Vagina (tissue), 2 donors: ENCODE data around the gene GATM.

ENCODE experiments used
- CTCF ChIP-seq, 3 experiments: fragments of 450-650 bp in 2 of 3; fragments of 200-600 bp in 1 of 3; sonication (generic) in 1 of 3; IDR thresholded peaks; one replicate each; pipeline ENCODE4 v1.5.1; 2017 to 2019; ENCODE audit warnings: antibody characterized with exemption in 3 of 3, mild to moderate bottlenecking in 2 of 3, moderate library complexity in 2 of 3
- POLR2AphosphoS5 ChIP-seq, 2 donors: sonication (generic); formaldehyde crosslinking; IDR thresholded peaks; one replicate each; pipeline ENCODE4 v1.9.0; 2017; ENCODE audit warnings: antibody characterized with exemption in 2 of 2, mild to moderate bottlenecking in 2 of 2, low read depth in 1 of 2; ENCODE audit not compliant: insufficient read depth in 1 of 2

- TF ChIP-seq POLR2AphosphoS5 (IDR thresholded peaks at IDR 0.05; ENCODE audit: insufficient read depth in 1 of 2, low read depth in 1 of 2): no peak
- TF ChIP-seq CTCF (IDR thresholded peaks at IDR 0.05): no peak
These were observed 1.3 kb downstream of the GATM start for GRCh38 chr15:45376967-45377608.
